Upper lobe of left lung (tissue), 6 donors: ENCODE measurements around the gene PRKAG2. TPM values are rescaled to one million over a fixed set of nuclear protein-coding genes. Genes with fewer than 3 reads are reported as not detected.
"Not testable (repeated sequence)": the region's sequence is repeated elsewhere in the genome, so short reads cannot be mapped to it uniquely, and the experiment has no call there.

Experiments
- ATAC-seq, 2 donors: fragments of 200-7000 bp; cut with Tn5 transposase; one replicate each; pipeline ENCODE4 v1.9.1; 2022; ENCODE audit warnings: mild to moderate bottlenecking in 2 of 2, moderate library complexity in 2 of 2; ENCODE audit not compliant: low FRiP score in 2 of 2
- DNase-seq, 2 donors: peaks; one replicate each; pipeline ENCODE4 v3.0.0-alpha.2; 2019 to 2020
- H3K27ac ChIP-seq, 4 donors: fragments of 200-600 bp; sonication (generic); one replicate each; pipeline ENCODE4 v1.5.1; 2016 to 2019
- H3K27me3 ChIP-seq, 4 donors: fragments of 200-600 bp; sonication (generic); one replicate each; pipeline ENCODE4 v1.5.1; 2017 to 2019
- H3K36me3 ChIP-seq, 4 donors: fragments of 200-600 bp; sonication (generic); one replicate each; pipeline ENCODE4 v1.5.1; 2016 to 2019
- H3K4me1 ChIP-seq, 4 donors: fragments of 200-600 bp; sonication (generic); one replicate each; pipeline ENCODE4 v1.5.1; 2018 to 2019
- H3K4me3 ChIP-seq, 4 donors: fragments of 200-600 bp; sonication (generic); one replicate each; pipeline ENCODE4 v1.5.1; 2017 to 2019; ENCODE audit warnings: mild to moderate bottlenecking in 2 of 4, moderate library complexity in 1 of 4
- H3K9me3 ChIP-seq, 4 donors: fragments of 200-600 bp; sonication (generic); one replicate each; pipeline ENCODE4 v1.5.1; 2018 to 2019
- CTCF ChIP-seq, 6 experiments: fragments of 450-650 bp in 4 of 6; fragments of 200-600 bp in 2 of 6; sonication (generic) in 2 of 6; IDR thresholded peaks; one replicate each; pipeline ENCODE4 v1.5.1; 2016 to 2019; ENCODE audit warnings: antibody characterized with exemption in 6 of 6
- EP300 ChIP-seq, 4 donors: sonication (generic); formaldehyde crosslinking; IDR thresholded peaks; one replicate each; pipeline ENCODE4 v1.5.1; 2017; ENCODE audit warnings: antibody characterized with exemption in 4 of 4, control low read depth in 2 of 4
- POLR2A ChIP-seq, 4 donors: fragments of 450-650 bp; IDR thresholded peaks; one replicate each; pipeline ENCODE4 v1.5.1; 2016 to 2017; ENCODE audit warnings: antibody characterized with exemption in 4 of 4, mild to moderate bottlenecking in 2 of 4
- POLR2AphosphoS5 ChIP-seq, 2 donors: sonication (generic); formaldehyde crosslinking; IDR thresholded peaks; one replicate each; pipeline ENCODE4 v1.5.1; 2017; ENCODE audit warnings: antibody characterized with exemption in 2 of 2
- WGBS, 2 donors: methylation state at CpG; one replicate each; pipeline ENCODE4 v1.1.5; 2017 to 2018; 5-methylcytosine and 5-hydroxymethylcytosine counted together
- total RNA-seq, 6 donors: library from RNA; depleted of rRNA in 4 of 6; stranded (reverse); fragments of >200 nt in 4 of 6; gene quantifications; one replicate each; pipeline versions ENCODE4 v1.1.0 to v1.2.1, GENCODE V29; 2016 to 2021
- donor health status: DM: no; HTN: no; CAD: no; lungs with moderate emphysema.
- donor health status: DM: no; HTN: yes; CAD: no; lungs with severe emphysema.

PRKAG2 gene
- total RNA-seq, 6 donors from 2014 or later, result 20.6 to 68.1 (median 29.6) TPM

GRCh38 chr7:151783958-151784575 lies 92.8 kb downstream of the PRKAG2 start:
- 92 to 96% methylated on average over 18 of the region's 18 CpGs for WGBS, 2 donors
- Histone ChIP-seq H3K27ac (no peak overlapping the region), H3K4me3 (no peak overlapping the region), H3K4me1 (peaks cover 9 to 13% (median 10%) of the 10 kb centered on the region in 4 donors), H3K27me3 (no peaks in the 10 kb centered on the region), H3K36me3 (peaks cover 0 to 3% (median 0%) of the 10 kb centered on the region in 4 donors), H3K9me3 (no peaks in the 10 kb centered on the region)
- DNase-seq, result no peak
- ATAC-seq, result no peak
- no peak for TF ChIP-seq POLR2AphosphoS5 (IDR thresholded peaks at IDR 0.05)
- no peak for TF ChIP-seq CTCF (IDR thresholded peaks at IDR 0.05)
- no peak for TF ChIP-seq POLR2A (IDR thresholded peaks at IDR 0.05)
- no peak for TF ChIP-seq EP300 (IDR thresholded peaks at IDR 0.05)

GRCh38 chr7:151782598-151783448 lies 94.1 kb downstream of the PRKAG2 start:
- Histone ChIP-seq H3K4me3 (peak overlapping the region in 3 of 4 donors; percentile 5 to 32 (median 30)), H3K27me3 (no peaks in the 10 kb centered on the region), H3K4me1 (peaks cover 9 to 13% (median 10%) of the 10 kb centered on the region in 4 donors), H3K9me3 (no peaks in the 10 kb centered on the region), H3K36me3 (peaks cover 0 to 3% (median 0%) of the 10 kb centered on the region in 4 donors), H3K27ac (peak overlapping the region in 3 of 4 donors; percentile 3 to 64 (median 38))
- 10 to 32% methylated on average over 13 to 55 of the region's 55 CpGs for WGBS, 2 donors
- DNase-seq (peak; percentile 86 to 94), ATAC-seq (peak; percentile 86 to 90)
- no peak for TF ChIP-seq POLR2AphosphoS5 (IDR thresholded peaks at IDR 0.05)
- TF ChIP-seq CTCF (IDR thresholded peaks at IDR 0.05), result peak; percentile 84 to 96 (median 94)

GRCh38 chr7:151782256-151782597 lies 94.7 kb downstream of the PRKAG2 start:
- 63 to 79% methylated on average over 4 of the region's 4 CpGs for WGBS, 2 donors
- peak overlapping the region in 1 of 4 donors; percentile 64 for H3K27ac ChIP-seq

GRCh38 chr7:151781161-151781845 lies 95.6 kb downstream of the PRKAG2 start:
- Histone ChIP-seq H3K27me3 (no peaks in the 10 kb centered on the region), H3K4me3 (no peak overlapping the region), H3K9me3 (no peaks in the 10 kb centered on the region), H3K36me3 (peaks cover 0 to 3% (median 0%) of the 10 kb centered on the region in 4 donors), H3K27ac (no peak overlapping the region), H3K4me1 (peaks cover 9 to 13% (median 10%) of the 10 kb centered on the region in 4 donors)
- WGBS, 2 donors, result 80 to 90% methylated on average over 17 to 22 of the region's 22 CpGs
- peak in 1 of 2 donors; percentile 46 for DNase-seq
- TF ChIP-seq POLR2AphosphoS5 (IDR thresholded peaks at IDR 0.05) (no peak), POLR2A (IDR thresholded peaks at IDR 0.05) (no peak), CTCF (IDR thresholded peaks at IDR 0.05) (no peak), EP300 (IDR thresholded peaks at IDR 0.05) (no peak)
- no peak for ATAC-seq

More at GRCh38 chr7:151782256-151782597, 94.7 kb downstream of the PRKAG2 start:
- Histone ChIP-seq H3K4me3 (peak overlapping the region in 1 of 4 donors; percentile 30), H3K4me1 (peaks cover 9 to 13% (median 10%) of the 10 kb centered on the region in 4 donors)
- H3K9me3 ChIP-seq, H3K27me3 ChIP-seq, ATAC-seq, H3K36me3 ChIP-seq, DNase-seq: not testable (repeated sequence)

GRCh38 chr7:151780631-151781030 lies 96.3 kb downstream of the PRKAG2 start:
- Histone ChIP-seq H3K36me3 (peaks cover 0 to 3% (median 0%) of the 10 kb centered on the region in 4 donors), H3K4me1 (peaks cover 9 to 13% (median 10%) of the 10 kb centered on the region in 4 donors), H3K27me3 (no peaks in the 10 kb centered on the region), H3K9me3 (no peaks in the 10 kb centered on the region), H3K4me3 (no peak overlapping the region), H3K27ac (peak overlapping the region in 1 of 4 donors; percentile 42)
- 50% methylated on average over 3 of the region's 3 CpGs for WGBS, 2 donors
- DNase-seq (no peak), ATAC-seq (no peak)
- no peak for TF ChIP-seq POLR2AphosphoS5 (IDR thresholded peaks at IDR 0.05)
- peak in 1 of 4 donors; percentile 45 for TF ChIP-seq EP300 (IDR thresholded peaks at IDR 0.05)
